ENCODE measurements around the gene DFFB.
"Not testable (repeated sequence)": the region's sequence is repeated elsewhere in the genome, so short reads cannot be mapped to it uniquely, and the experiment has no call there.

DFFB gene

GRCh38 chr1:3910049-3910731 is 52.9 kb downstream of the DFFB start:
- no peak for DNase-seq (ENCODE audit: low read depth)

- DNase-seq (ENCODE audit: low read depth): no peak
These were observed 53.9 kb downstream of the DFFB start for GRCh38 chr1:3910857-3911845.

- DNase-seq (ENCODE audit: low read depth): no peak
These were observed 54.9 kb downstream of the DFFB start for GRCh38 chr1:3911981-3912808.

GRCh38 chr1:3912809-3913685 is 55.8 kb downstream of the DFFB start:
- DNase-seq (ENCODE audit: low read depth): no peak

GRCh38 chr1:3914331-3914851 is 57.1 kb downstream of the DFFB start:
- no peak for DNase-seq (ENCODE audit: low read depth)

GRCh38 chr1:3914911-3915310 is 57.6 kb downstream of the DFFB start:
- no peak for DNase-seq (ENCODE audit: low read depth)

- no peak for DNase-seq (ENCODE audit: low read depth)
These were observed 58.4 kb downstream of the DFFB start for GRCh38 chr1:3915551-3916121.

GRCh38 chr1:3917761-3918160 is 60.5 kb downstream of the DFFB start:
- no peak for DNase-seq (ENCODE audit: low read depth)

- not testable (repeated sequence) for DNase-seq (ENCODE audit: low read depth)
These were observed 61.1 kb downstream of the DFFB start for GRCh38 chr1:3918359-3918758.

- no peak for DNase-seq (ENCODE audit: low read depth)
These were observed 61.8 kb downstream of the DFFB start for GRCh38 chr1:3918966-3919611.

- no peak for DNase-seq (ENCODE audit: low read depth)
These were observed 62.4 kb downstream of the DFFB start for GRCh38 chr1:3919706-3920105.

- no peak for DNase-seq (ENCODE audit: low read depth)
These were observed 64.5 kb downstream of the DFFB start for GRCh38 chr1:3921765-3922164.

- no peak for DNase-seq (ENCODE audit: low read depth)
These were observed 65.0 kb downstream of the DFFB start for GRCh38 chr1:3922201-3922725.

- no peak for DNase-seq (ENCODE audit: low read depth)
These were observed 65.6 kb downstream of the DFFB start for GRCh38 chr1:3922851-3923250.

GRCh38 chr1:3923378-3924185 is 66.3 kb downstream of the DFFB start:
- no peak for DNase-seq (ENCODE audit: low read depth)

- no peak for DNase-seq (ENCODE audit: low read depth)
These were observed 67.0 kb downstream of the DFFB start for GRCh38 chr1:3924186-3924824.

GRCh38 chr1:3924825-3925220 is 67.5 kb downstream of the DFFB start:
- DNase-seq (ENCODE audit: low read depth): no peak

GRCh38 chr1:3925256-3925655 is 68.0 kb downstream of the DFFB start:
- no peak for DNase-seq (ENCODE audit: low read depth)

GRCh38 chr1:3925762-3926161 is 68.5 kb downstream of the DFFB start:
- DNase-seq (ENCODE audit: low read depth): no peak

Measured in GM04504 (cell line).